Measurements from ENCODE around the gene ARPC5L. TPM values are rescaled to one million over a fixed set of nuclear protein-coding genes. Genes with fewer than 3 reads are reported as not detected.

The ARPC5L gene
- total and polyA plus RNA-seq, 2 of the 13 experiments (the other 11 are each of a cell fraction or from before 2014, with no cell fraction given): 29.9 to 33.8 TPM

GRCh38 chr9:124861342-124862229 is at the start of gene ARPC5L, which contains the start of gene RPL35 (continued):
- no peak for TF ChIP-seq TRIM24 (CRISPR knock-in tag; IDR thresholded peaks at IDR 0.05)
- no peak for TF ChIP-seq THRA (CRISPR knock-in tag; IDR thresholded peaks at IDR 0.05; ENCODE audit: borderline replicate concordance)
- no peak for TF ChIP-seq ZNF3 (CRISPR knock-in tag; IDR thresholded peaks at IDR 0.05)
- 0 out of 2 replicates have a peak, but pooled peaks have one; percentile 28 for TF ChIP-seq ZNF639 (CRISPR knock-in tag; conservative IDR thresholded peaks at IDR 0.05)
- TF ChIP-seq ZNF33B (CRISPR knock-in tag; IDR thresholded peaks at IDR 0.05): peak; percentile 57; the same call in 1 of the 2 replicates
- TF ChIP-seq YY1 (IDR thresholded peaks at IDR 0.05; ENCODE audit: insufficient read depth, insufficient replicate concordance, low read depth, low read length): peak; percentile 84
- TF ChIP-seq ZNF432 (CRISPR knock-in tag; IDR thresholded peaks at IDR 0.05; ENCODE audit: borderline replicate concordance): peak; percentile 58; the same call in 1 of the 2 replicates
- 0 out of 2 replicates have a peak, but pooled peaks have one; percentile 55 for TF ChIP-seq ONECUT2 (CRISPR knock-in tag; IDR thresholded peaks at IDR 0.05)
- TF ChIP-seq ZNF737 (CRISPR knock-in tag; IDR thresholded peaks at IDR 0.05; ENCODE audit: borderline replicate concordance): peak; percentile 75; the same call in 1 of the 2 replicates
- peak; percentile 58; the same call in 1 of the 2 replicates for TF ChIP-seq ZSCAN9 (CRISPR knock-in tag; IDR thresholded peaks at IDR 0.05; ENCODE audit: borderline replicate concordance)
- no peak for TF ChIP-seq HMGA1 (CRISPR knock-in tag; conservative IDR thresholded peaks at IDR 0.05)
- TF ChIP-seq KDM3A (CRISPR knock-in tag; IDR thresholded peaks at IDR 0.05; ENCODE audit: low read depth): no peak
- no peak for TF ChIP-seq THYN1 (CRISPR knock-in tag; IDR thresholded peaks at IDR 0.05; ENCODE audit: borderline replicate concordance, low read depth)
- peak; percentile 96 for TF ChIP-seq ZFY (CRISPR knock-in tag; IDR thresholded peaks at IDR 0.05)
- peak; percentile 37; the same call in 1 of the 2 replicates for TF ChIP-seq ZMYM3 (CRISPR knock-in tag; IDR thresholded peaks at IDR 0.05)
- TF ChIP-seq ZNF431 (CRISPR knock-in tag; IDR thresholded peaks at IDR 0.05; ENCODE audit: borderline replicate concordance, low read depth): peak; percentile 90
- TF ChIP-seq KAT7 (CRISPR knock-in tag; IDR thresholded peaks at IDR 0.05; ENCODE audit: borderline replicate concordance): peak; percentile 91
- peak; percentile 15; the same call in 1 of the 2 replicates for TF ChIP-seq HNF4A (CRISPR knock-in tag; IDR thresholded peaks at IDR 0.05)
- peak; percentile 82 for TF ChIP-seq POGK (CRISPR knock-in tag; conservative IDR thresholded peaks at IDR 0.05)
- no peak for TF ChIP-seq SNAI1 (CRISPR knock-in tag; IDR thresholded peaks at IDR 0.05; ENCODE audit: borderline replicate concordance)
- TF ChIP-seq PHF21A (CRISPR knock-in tag; IDR thresholded peaks at IDR 0.05): peak; percentile 87
